Thymus (tissue), 11 donors: ENCODE measurements around the gene CUEDC1. TPM values are rescaled to one million over a fixed set of nuclear protein-coding genes. Genes with fewer than 3 reads are reported as not detected.
A peak's percentile ranks its signal among the peaks of the same experiment; 100 is the strongest.

Experiments
- DNase-seq, 9 donors: peaks; one replicate each; pipeline ENCODE4 v3.0.0-alpha.2; 2013; ENCODE audit warnings: low spot score in 9 of 9, low read depth in 6 of 9, missing footprints in 1 of 9
- H3K27ac ChIP-seq, 2 donors: one replicate each; pipeline ENCODE4 v1.5.1; 2013; ENCODE audit warnings: control low read depth in 1 of 2, low read depth in 1 of 2, low read length in 1 of 2, mild to moderate bottlenecking in 1 of 2, moderate library complexity in 1 of 2
- H3K27me3 ChIP-seq, 2 donors: one replicate each; pipeline ENCODE4 v1.5.1; 2013; ENCODE audit warnings: low read length in 1 of 2; ENCODE audit not compliant: control insufficient read depth in 2 of 2, insufficient read depth in 1 of 2
- H3K36me3 ChIP-seq, 2 donors: one replicate each; pipeline ENCODE4 v1.5.1; 2013; ENCODE audit warnings: low read length in 1 of 2, mild to moderate bottlenecking in 1 of 2, moderate library complexity in 1 of 2; ENCODE audit not compliant: control insufficient read depth in 2 of 2, insufficient read depth in 2 of 2
- H3K4me1 ChIP-seq, 2 donors: one replicate each; pipeline ENCODE4 v1.5.1; 2013; ENCODE audit warnings: low read length in 2 of 2; ENCODE audit not compliant: control insufficient read depth in 2 of 2, insufficient read depth in 2 of 2
- H3K4me3 ChIP-seq, 2 donors: one replicate each; pipeline ENCODE4 v1.5.1; 2013; ENCODE audit warnings: low read length in 2 of 2, control low read depth in 1 of 2, mild to moderate bottlenecking in 1 of 2
- H3K9me3 ChIP-seq, 2 donors: one replicate each; pipeline ENCODE4 v1.5.1; 2013; ENCODE audit warnings: low read length in 1 of 2, mild to moderate bottlenecking in 1 of 2; ENCODE audit not compliant: control insufficient read depth in 2 of 2, insufficient read depth in 1 of 2
- WGBS: extraction: QIAGEN DNeasy Blood & Tissue Kit; methylation state at CpG from one replicate; pipeline ENCODE4 v1.1.7; 2013; 5-methylcytosine and 5-hydroxymethylcytosine counted together
- polyA plus RNA-seq: library from polyadenylated mRNA; stranded (reverse); fragments of 200-250 nt; gene quantifications from one replicate; pipeline ENCODE4 v1.2.3, GENCODE V29; 2013
- total RNA-seq: library from RNA; stranded (reverse); fragments of 120-200 nt; gene quantifications from one replicate; pipeline ENCODE4 v1.2.4, GENCODE V29; 2013
- donor health status: healthy.

The CUEDC1 gene
- total and polyA plus RNA-seq, 2 donors = 3.1 to 19.3 TPM

- peaks cover 0 to 41% of the 10 kb centered on the region in 2 donors for H3K4me1 ChIP-seq
- H3K27me3 ChIP-seq = no peaks in the 10 kb centered on the region
- H3K36me3 ChIP-seq = no peaks in the 10 kb centered on the region
- WGBS = 94% methylated on average over 5 of the region's 5 CpGs
- H3K4me3 ChIP-seq = no peak overlapping the region
- H3K27ac ChIP-seq = peak overlapping the region in 1 of 2 donors; percentile 51
- no peaks in the 10 kb centered on the region for H3K9me3 ChIP-seq
- DNase-seq = no peak
Measured at GRCh38 chr17:57918017-57918895, 37.0 kb downstream of the CUEDC1 start.

GRCh38 chr17:57916925-57917858, 38.0 kb downstream of the CUEDC1 start:
- Histone ChIP-seq H3K27ac (peak overlapping the region in 1 of 2 donors; percentile 64), H3K9me3 (no peaks in the 10 kb centered on the region), H3K27me3 (no peaks in the 10 kb centered on the region), H3K4me3 (no peak overlapping the region), H3K4me1 (peaks cover 0 to 45% of the 10 kb centered on the region in 2 donors), H3K36me3 (no peaks in the 10 kb centered on the region)
- WGBS = 89% methylated on average over 9 of the region's 9 CpGs
- peak in 2 of 9 donors; percentile 41 to 58 for DNase-seq

- no peak for DNase-seq
- Histone ChIP-seq H3K27ac (peak overlapping the region in 1 of 2 donors; percentile 64), H3K36me3 (no peaks in the 10 kb centered on the region), H3K4me3 (no peak overlapping the region), H3K27me3 (no peaks in the 10 kb centered on the region), H3K9me3 (no peaks in the 10 kb centered on the region), H3K4me1 (peaks cover 0 to 39% of the 10 kb centered on the region in 2 donors)
- WGBS = 90% methylated on average over 19 of the region's 19 CpGs
Measured at GRCh38 chr17:57915985-57916757, 39.0 kb downstream of the CUEDC1 start.

- H3K27me3 ChIP-seq = no peaks in the 10 kb centered on the region
- H3K4me1 ChIP-seq = peaks cover 0 to 37% of the 10 kb centered on the region in 2 donors
- no peak for DNase-seq
- H3K4me3 ChIP-seq = no peak overlapping the region
- 89% methylated on average over 9 of the region's 9 CpGs for WGBS
- no peaks in the 10 kb centered on the region for H3K36me3 ChIP-seq
- H3K9me3 ChIP-seq = no peaks in the 10 kb centered on the region
- H3K27ac ChIP-seq = peak overlapping the region in 1 of 2 donors; percentile 64
Measured at GRCh38 chr17:57915544-57915943, 39.7 kb downstream of the CUEDC1 start.

- Histone ChIP-seq H3K27me3 (no peaks in the 10 kb centered on the region), H3K27ac (no peak overlapping the region), H3K36me3 (no peaks in the 10 kb centered on the region), H3K4me3 (no peak overlapping the region), H3K9me3 (no peaks in the 10 kb centered on the region), H3K4me1 (peaks cover 0 to 37% of the 10 kb centered on the region in 2 donors)
- DNase-seq = no peak
- WGBS = 91% methylated on average over 5 of the region's 5 CpGs
Measured at GRCh38 chr17:57914273-57915142, 40.7 kb downstream of the CUEDC1 start.

- Histone ChIP-seq H3K27me3 (no peaks in the 10 kb centered on the region), H3K9me3 (no peaks in the 10 kb centered on the region), H3K36me3 (no peaks in the 10 kb centered on the region), H3K4me1 (peaks cover 0 to 37% of the 10 kb centered on the region in 2 donors), H3K27ac (no peak overlapping the region), H3K4me3 (no peak overlapping the region)
- no peak for DNase-seq
- 91% methylated on average over 7 of the region's 7 CpGs for WGBS
Measured at GRCh38 chr17:57913575-57914272, 41.5 kb downstream of the CUEDC1 start.

- WGBS = 90% methylated on average over 13 of the region's 13 CpGs
- DNase-seq = no peak
- Histone ChIP-seq H3K4me3 (no peak overlapping the region), H3K36me3 (no peaks in the 10 kb centered on the region), H3K27me3 (no peaks in the 10 kb centered on the region), H3K27ac (peak overlapping the region in 1 of 2 donors; percentile 17), H3K4me1 (peaks cover 0 to 29% of the 10 kb centered on the region in 2 donors), H3K9me3 (no peaks in the 10 kb centered on the region)
Measured at GRCh38 chr17:57911834-57912673, 43.2 kb downstream of the CUEDC1 start.
